H9 (cell line): ENCODE data around the gene PTTG1IP. TPM values are rescaled to one million over a fixed set of nuclear protein-coding genes. Genes with fewer than 3 reads are reported as not detected.
A peak's percentile ranks its signal among the peaks of the same experiment; 100 is the strongest.

Source experiments
- DNase-seq: peaks from one replicate; pipeline ENCODE4 v3.0.0-alpha.2; 2017
- H2AFZ ChIP-seq: one replicate; pipeline ENCODE4 v1.6.1; 2013; ENCODE audit warnings: mild to moderate bottlenecking, low read length, control low read depth, moderate library complexity
- H2AK5ac ChIP-seq: 2 replicates; pipeline ENCODE4 v1.6.1; 2013; ENCODE audit warnings: low read length, control low read depth, mixed read lengths; ENCODE audit not compliant: insufficient read length
- H2BK120ac ChIP-seq: one replicate; pipeline ENCODE4 v1.6.1; 2013; ENCODE audit warnings: low read depth, mild to moderate bottlenecking, low read length, control low read depth, inconsistent platforms; ENCODE audit not compliant: poor library complexity, severe bottlenecking
- H2BK12ac ChIP-seq: 2 replicates; pipeline ENCODE4 v1.6.1; 2013; ENCODE audit warnings: low read length, control low read depth, mixed read lengths, low read depth; ENCODE audit not compliant: insufficient read length
- H2BK15ac ChIP-seq: 2 replicates; pipeline ENCODE4 v1.6.1; 2013; ENCODE audit warnings: low read depth, low read length, control low read depth
- H2BK20ac ChIP-seq: one replicate; pipeline ENCODE4 v1.6.1; 2013; ENCODE audit warnings: low read depth, mild to moderate bottlenecking, low read length, control low read depth, inconsistent platforms; ENCODE audit not compliant: poor library complexity, severe bottlenecking
- H2BK5ac ChIP-seq: 2 replicates; pipeline ENCODE4 v1.6.1; 2013; ENCODE audit warnings: low read length, control low read depth, mixed read lengths; ENCODE audit not compliant: insufficient read length
- H3K14ac ChIP-seq: 2 replicates; pipeline ENCODE4 v1.6.1; 2013; ENCODE audit warnings: low read length, control low read depth; ENCODE audit not compliant: insufficient read depth
- H3K18ac ChIP-seq: 2 replicates; pipeline ENCODE4 v1.6.1; 2013; ENCODE audit warnings: low read depth, mild to moderate bottlenecking, mixed read lengths, low read length, control low read depth; ENCODE audit not compliant: insufficient read length
- H3K23ac ChIP-seq: 2 replicates; pipeline ENCODE4 v1.6.1; 2013; ENCODE audit warnings: low read length, control low read depth, mixed read lengths, low read depth; ENCODE audit not compliant: insufficient read length
- H3K23me2 ChIP-seq: 2 replicates; pipeline ENCODE4 v1.6.1; 2013; ENCODE audit warnings: low read depth, mild to moderate bottlenecking, mixed read lengths, low read length, control low read depth; ENCODE audit not compliant: insufficient read length, poor library complexity, severe bottlenecking
- H3K27ac ChIP-seq: 2 replicates; pipeline ENCODE4 v1.5.1; 2013; ENCODE audit warnings: low read length, control low read depth, mixed read lengths, low read depth; ENCODE audit not compliant: insufficient read length
- H3K27me3 ChIP-seq: 2 replicates; pipeline ENCODE4 v1.6.1; 2013; ENCODE audit warnings: low read length, control low read depth, inconsistent platforms; ENCODE audit not compliant: insufficient read depth
- H3K4ac ChIP-seq: 2 replicates; pipeline ENCODE4 v1.6.1; 2013; ENCODE audit warnings: low read depth, mild to moderate bottlenecking, control low read depth, inconsistent platforms, low read length, moderate library complexity
- H3K4me1 ChIP-seq: 2 replicates; pipeline ENCODE4 v1.6.1; 2013; ENCODE audit warnings: low read length, control low read depth, inconsistent platforms; ENCODE audit not compliant: insufficient read depth
- H3K4me2 ChIP-seq: 2 replicates; pipeline ENCODE4 v1.6.1; 2013; ENCODE audit warnings: low read length, control low read depth, mixed read lengths; ENCODE audit not compliant: insufficient read length, insufficient read depth
- H3K56ac ChIP-seq: 2 replicates; pipeline ENCODE4 v1.6.1; 2013; ENCODE audit warnings: low read depth, mild to moderate bottlenecking, mixed read lengths, low read length, control low read depth; ENCODE audit not compliant: insufficient read length
- H3K79me1 ChIP-seq: 2 replicates; pipeline ENCODE4 v1.6.1; 2013; ENCODE audit warnings: low read depth, mild to moderate bottlenecking, moderate library complexity, low read length, control low read depth, inconsistent platforms; ENCODE audit not compliant: insufficient read depth, poor library complexity, severe bottlenecking
- H3K79me2 ChIP-seq: 2 replicates; pipeline ENCODE4 v1.6.1; 2013; ENCODE audit warnings: low read length, control low read depth, inconsistent platforms; ENCODE audit not compliant: insufficient read depth
- H3K9ac ChIP-seq: 2 replicates; pipeline ENCODE4 v1.6.1; 2013; ENCODE audit warnings: low read length, control low read depth, mixed read lengths; ENCODE audit not compliant: insufficient read length; ENCODE audit errors: extremely low read depth
- H3K9me3 ChIP-seq: one replicate; pipeline ENCODE4 v1.6.1; 2013; ENCODE audit warnings: low read depth, low read length, inconsistent platforms; ENCODE audit not compliant: control insufficient read depth
- H3T11ph ChIP-seq: one replicate; pipeline ENCODE4 v1.6.1; 2013; ENCODE audit warnings: mild to moderate bottlenecking, low read length, control low read depth, inconsistent platforms
- H4K20me1 ChIP-seq: one replicate; pipeline ENCODE4 v1.6.1; 2013; ENCODE audit not compliant: control insufficient read depth, insufficient read length, insufficient read depth
- H4K5ac ChIP-seq: 2 replicates; pipeline ENCODE4 v1.6.1; 2013; ENCODE audit warnings: low read depth, mild to moderate bottlenecking, mixed read lengths, low read length, control low read depth; ENCODE audit not compliant: insufficient read length
- H4K8ac ChIP-seq: replicated peaks from 2 replicates; pipeline ENCODE4 v1.6.1; 2013; ENCODE audit warnings: low read length, control low read depth, mixed read lengths, low read depth; ENCODE audit not compliant: insufficient read length
- H4K91ac ChIP-seq: 2 replicates; pipeline ENCODE4 v1.6.1; 2013; ENCODE audit warnings: low read depth, mild to moderate bottlenecking, moderate library complexity, mixed read lengths, low read length, control low read depth; ENCODE audit not compliant: insufficient read length
- H3K27ac Mint-ChIP-seq, 3 experiments: 2 replicates in 2 of 3; 3 replicates in 1 of 3; pipeline ENCODE4 v1.8.0; 2020 to 2021; ENCODE audit warnings: mixed read lengths in 3 of 3, mild to moderate bottlenecking in 1 of 3, moderate library complexity in 1 of 3
- H3K27me3 Mint-ChIP-seq: 2 replicates; pipeline ENCODE4 v1.8.0; 2021; ENCODE audit warnings: low read depth, mild to moderate bottlenecking, moderate library complexity, mixed read lengths
- H3K36me3 Mint-ChIP-seq, 3 experiments: 2 replicates in 2 of 3; 3 replicates in 1 of 3; pipeline ENCODE4 v1.8.0; 2020 to 2021; ENCODE audit warnings: low read depth in 3 of 3, mixed read lengths in 3 of 3; ENCODE audit not compliant: insufficient read depth in 1 of 3
- H3K4me1 Mint-ChIP-seq, 2 experiments: 2 replicates each; pipeline ENCODE4 v1.8.0; 2020; ENCODE audit warnings: mixed read lengths in 2 of 2
- H3K4me3 Mint-ChIP-seq, 2 experiments: 2 replicates in 1 of 2; 3 replicates in 1 of 2; pipeline ENCODE4 v1.8.0; 2020 to 2021; ENCODE audit warnings: mild to moderate bottlenecking in 2 of 2, mixed read lengths in 2 of 2, moderate library complexity in 1 of 2
- H3K9me3 Mint-ChIP-seq, 2 experiments: 2 replicates in 1 of 2; 3 replicates in 1 of 2; pipeline ENCODE4 v1.8.0; 2020; ENCODE audit warnings: mild to moderate bottlenecking in 2 of 2, mixed read lengths in 2 of 2, moderate library complexity in 1 of 2
- CTCF ChIP-seq: fragments of 200-600 bp; sonication (generic); conservative IDR thresholded peaks from 3 replicates; pipeline ENCODE4 v1.8.0; 2021; ENCODE audit warnings: antibody characterized with exemption, mild to moderate bottlenecking
- WGBS: extraction: QIAGEN DNeasy Blood & Tissue Kit; methylation state at CpG from one replicate; pipeline ENCODE4 v1.1.7; 2013; ENCODE audit warnings: missing lambda C conversion rate, low lambda C conversion rate, mixed read lengths; ENCODE audit not compliant: insufficient read length; ENCODE audit errors: extremely low coverage; 5-methylcytosine and 5-hydroxymethylcytosine counted together
- total RNA-seq: library from RNA; stranded (reverse); gene quantifications from 2 replicates; pipeline ENCODE4 v1.2.1, GENCODE V29; 2021

The PTTG1IP gene
- total RNA-seq, 1 experiment from 2014 or later, result 107 TPM

DNA sequence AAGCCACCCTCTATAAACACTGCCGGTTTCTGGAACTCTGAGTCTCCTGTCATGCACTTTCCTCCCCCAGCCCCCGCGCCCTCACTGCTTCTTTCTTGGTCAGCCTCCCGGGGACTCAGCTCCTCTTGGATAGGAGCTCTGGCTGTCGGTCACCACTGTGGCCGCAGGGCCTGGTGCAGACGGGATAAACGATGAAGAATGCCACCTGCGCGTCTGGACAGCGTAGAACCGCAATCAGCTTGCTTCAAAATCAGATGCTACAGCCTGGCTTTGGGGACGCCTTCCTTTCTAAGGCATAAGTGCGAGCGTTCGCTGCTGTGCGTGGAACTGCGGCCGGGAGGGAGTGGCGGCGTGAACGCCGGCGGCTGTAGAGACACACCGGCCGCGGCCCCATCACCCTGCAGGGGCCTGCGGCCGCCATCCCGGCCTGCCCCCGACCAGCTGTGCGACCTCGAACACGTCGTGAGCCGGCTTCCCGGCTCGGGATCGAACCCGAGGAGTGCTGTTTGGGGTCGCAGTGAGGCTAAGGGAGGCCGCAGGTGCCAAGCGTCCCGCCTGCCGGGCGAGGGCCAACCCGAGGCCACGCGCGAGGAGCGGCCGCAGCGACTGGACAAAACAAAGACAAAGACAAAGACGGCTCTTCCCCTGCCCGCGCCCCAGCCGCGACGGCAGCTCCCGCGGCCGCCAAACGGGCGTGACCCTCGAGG lies 688 bp downstream of the PTTG1IP start:
- DNase-seq, result no peak
- H3K9ac ChIP-seq, result peak overlapping the region; percentile 80
- peak overlapping the region in 1 of 3 experiments; percentile 64; a peak in 2 of 7 replicates for H3K27ac Mint-ChIP-seq
- H3K27ac ChIP-seq, result no peak overlapping the region
- peak overlapping the region; percentile 89 to 91 for H3K4me3 Mint-ChIP-seq
- no peaks in the 10 kb centered on the region; the same call in 1 of the 2 replicates for H3K27me3 ChIP-seq
- H2AK5ac ChIP-seq, result no peak overlapping the region
- no peak for TF ChIP-seq CTCF
- H3K9me3 ChIP-seq, result no peaks in the 10 kb centered on the region
- H2BK12ac ChIP-seq, result no peak overlapping the region
- peaks cover 32% of the 10 kb centered on the region for H3K27me3 Mint-ChIP-seq
- no peaks in the 10 kb centered on the region for H3K9me3 Mint-ChIP-seq
- peak overlapping the region; percentile 80 for H3K4me2 ChIP-seq
- H3K23me2 ChIP-seq, result peaks cover 24% of the 10 kb centered on the region
- peaks cover 0 to 7% (median 2%) of the 10 kb centered on the region in 3 experiments; a peak in 4 of 7 replicates for H3K36me3 Mint-ChIP-seq
- no peak overlapping the region for H4K5ac ChIP-seq
- H2BK20ac ChIP-seq, result no peak overlapping the region
- no peak overlapping the region for H4K91ac ChIP-seq
- no CpG with 5 or more reads among the region's 65 CpGs for WGBS
- H4K8ac ChIP-seq, result no peak overlapping the region
- H3T11ph ChIP-seq, result no peak overlapping the region
- H3K18ac ChIP-seq, result no peak overlapping the region
- H2AFZ ChIP-seq, result no peak overlapping the region
- no peak overlapping the region for H2BK15ac ChIP-seq
- H3K4me1 ChIP-seq, result peaks cover 6% of the 10 kb centered on the region
- H3K4me1 Mint-ChIP-seq, result peaks cover 35 to 36% of the 10 kb centered on the region in 2 experiments
- no peaks in the 10 kb centered on the region for H4K20me1 ChIP-seq
- no peak overlapping the region for H2BK5ac ChIP-seq
- no peak overlapping the region for H3K23ac ChIP-seq
- no peak overlapping the region for H3K4ac ChIP-seq
- no peak overlapping the region for H2BK120ac ChIP-seq
- H3K14ac ChIP-seq, result peak overlapping the region; percentile 85
- H3K56ac ChIP-seq, result no peak overlapping the region
- peaks cover 40% of the 10 kb centered on the region for H3K79me2 ChIP-seq
- peaks cover 25% of the 10 kb centered on the region for H3K79me1 ChIP-seq
